Measurements from ENCODE around the gene SLC11A1.

The SLC11A1 gene

GRCh38 chr2:218419630-218420216 is 37.6 kb downstream of the SLC11A1 start:
- Mint-ChIP-seq H3K4me3 (no peak overlapping the region), H3K9me3 (no peaks in the 10 kb centered on the region), H3K4me1 (ENCODE audit: low read depth) (no peaks in the 10 kb centered on the region), H3K36me3 (ENCODE audit: low read depth) (no peaks in the 10 kb centered on the region), H3K27me3 (ENCODE audit: low read depth) (no peaks in the 10 kb centered on the region), H3K27ac (no peak overlapping the region)
- DNase-seq (ENCODE audit: low spot score), result no peak

- DNase-seq (ENCODE audit: low spot score), result no peak
- Mint-ChIP-seq H3K27ac (no peak overlapping the region), H3K27me3 (ENCODE audit: low read depth) (no peaks in the 10 kb centered on the region), H3K9me3 (no peaks in the 10 kb centered on the region), H3K4me3 (no peak overlapping the region), H3K4me1 (ENCODE audit: low read depth) (no peaks in the 10 kb centered on the region), H3K36me3 (ENCODE audit: low read depth) (no peaks in the 10 kb centered on the region)
Measured at GRCh38 chr2:218421027-218421426, 39.0 kb downstream of the SLC11A1 start.

GRCh38 chr2:218422403-218423086 is 40.5 kb downstream of the SLC11A1 start:
- no peak for DNase-seq (ENCODE audit: low spot score)
- H3K4me1 Mint-ChIP-seq (ENCODE audit: low read depth), result no peaks in the 10 kb centered on the region
- no peak overlapping the region for H3K4me3 Mint-ChIP-seq
- no peak overlapping the region for H3K27ac Mint-ChIP-seq
- no peaks in the 10 kb centered on the region for H3K27me3 Mint-ChIP-seq (ENCODE audit: low read depth)
- no peaks in the 10 kb centered on the region for H3K9me3 Mint-ChIP-seq
- no peaks in the 10 kb centered on the region for H3K36me3 Mint-ChIP-seq (ENCODE audit: low read depth)

- Mint-ChIP-seq H3K27ac (no peak overlapping the region), H3K4me1 (ENCODE audit: low read depth) (no peaks in the 10 kb centered on the region), H3K36me3 (ENCODE audit: low read depth) (no peaks in the 10 kb centered on the region), H3K4me3 (no peak overlapping the region), H3K9me3 (no peaks in the 10 kb centered on the region), H3K27me3 (ENCODE audit: low read depth) (no peaks in the 10 kb centered on the region)
- DNase-seq (ENCODE audit: low spot score), result no peak
Measured at GRCh38 chr2:218423584-218423983, 41.5 kb downstream of the SLC11A1 start.

GRCh38 chr2:218425531-218425930 is 43.5 kb downstream of the SLC11A1 start:
- H3K4me1 Mint-ChIP-seq (ENCODE audit: low read depth), result no peaks in the 10 kb centered on the region
- H3K9me3 Mint-ChIP-seq, result no peaks in the 10 kb centered on the region
- no peak overlapping the region for H3K4me3 Mint-ChIP-seq
- no peaks in the 10 kb centered on the region for H3K36me3 Mint-ChIP-seq (ENCODE audit: low read depth)
- DNase-seq (ENCODE audit: low spot score), result no peak
- no peak overlapping the region for H3K27ac Mint-ChIP-seq
- no peaks in the 10 kb centered on the region for H3K27me3 Mint-ChIP-seq (ENCODE audit: low read depth)

- no peak for DNase-seq (ENCODE audit: low spot score)
Measured at GRCh38 chr2:218427741-218428140, 45.7 kb downstream of the SLC11A1 start.

GRCh38 chr2:218428846-218429558 is 46.9 kb downstream of the SLC11A1 start:
- Mint-ChIP-seq H3K27me3 (ENCODE audit: low read depth) (peaks cover 5% of the 10 kb centered on the region), H3K4me3 (no peak overlapping the region), H3K4me1 (ENCODE audit: low read depth) (peaks cover 2% of the 10 kb centered on the region), H3K27ac (no peak overlapping the region), H3K36me3 (ENCODE audit: low read depth) (no peaks in the 10 kb centered on the region), H3K9me3 (no peaks in the 10 kb centered on the region)
- DNase-seq (ENCODE audit: low spot score), result no peak

More at GRCh38 chr2:218427741-218428140, 45.7 kb downstream of the SLC11A1 start:
- Mint-ChIP-seq H3K4me1 (ENCODE audit: low read depth) (peaks cover 2% of the 10 kb centered on the region), H3K4me3 (no peak overlapping the region), H3K36me3 (ENCODE audit: low read depth) (no peaks in the 10 kb centered on the region), H3K9me3 (no peaks in the 10 kb centered on the region), H3K27me3 (ENCODE audit: low read depth) (peaks cover 5% of the 10 kb centered on the region), H3K27ac (no peak overlapping the region)

GRCh38 chr2:218429911-218430692 is 48.0 kb downstream of the SLC11A1 start:
- no peak overlapping the region for H3K27ac Mint-ChIP-seq
- no peaks in the 10 kb centered on the region for H3K36me3 Mint-ChIP-seq (ENCODE audit: low read depth)
- H3K27me3 Mint-ChIP-seq (ENCODE audit: low read depth), result peaks cover 5% of the 10 kb centered on the region
- H3K4me1 Mint-ChIP-seq (ENCODE audit: low read depth), result peaks cover 2% of the 10 kb centered on the region
- H3K4me3 Mint-ChIP-seq, result no peak overlapping the region
- DNase-seq (ENCODE audit: low spot score), result no peak
- no peaks in the 10 kb centered on the region for H3K9me3 Mint-ChIP-seq

- Mint-ChIP-seq H3K27ac (no peak overlapping the region), H3K4me1 (ENCODE audit: low read depth) (peaks cover 2% of the 10 kb centered on the region), H3K9me3 (no peaks in the 10 kb centered on the region), H3K27me3 (ENCODE audit: low read depth) (peaks cover 5% of the 10 kb centered on the region), H3K4me3 (no peak overlapping the region), H3K36me3 (ENCODE audit: low read depth) (no peaks in the 10 kb centered on the region)
- no peak for DNase-seq (ENCODE audit: low spot score)
Measured at GRCh38 chr2:218430721-218431120, 48.6 kb downstream of the SLC11A1 start.

- Mint-ChIP-seq H3K4me3 (no peak overlapping the region), H3K27ac (no peak overlapping the region), H3K36me3 (ENCODE audit: low read depth) (no peaks in the 10 kb centered on the region), H3K9me3 (no peaks in the 10 kb centered on the region), H3K4me1 (ENCODE audit: low read depth) (peaks cover 2% of the 10 kb centered on the region), H3K27me3 (ENCODE audit: low read depth) (peaks cover 5% of the 10 kb centered on the region)
- DNase-seq (ENCODE audit: low spot score), result no peak
Measured at GRCh38 chr2:218431878-218432277, 49.8 kb downstream of the SLC11A1 start.

GRCh38 chr2:218432676-218433365 is 50.7 kb downstream of the SLC11A1 start:
- Mint-ChIP-seq H3K4me1 (ENCODE audit: low read depth) (peaks cover 2% of the 10 kb centered on the region), H3K27me3 (ENCODE audit: low read depth) (peaks cover 5% of the 10 kb centered on the region)

GRCh38 chr2:218434456-218434855 is 52.4 kb downstream of the SLC11A1 start:
- Mint-ChIP-seq H3K9me3 (no peaks in the 10 kb centered on the region), H3K4me1 (ENCODE audit: low read depth) (peaks cover 2% of the 10 kb centered on the region), H3K27me3 (ENCODE audit: low read depth) (peaks cover 5% of the 10 kb centered on the region)

More at GRCh38 chr2:218432676-218433365, 50.7 kb downstream of the SLC11A1 start:
- H3K4me3 Mint-ChIP-seq, result no peak overlapping the region
- DNase-seq (ENCODE audit: low spot score), result no peak
- H3K36me3 Mint-ChIP-seq (ENCODE audit: low read depth), result no peaks in the 10 kb centered on the region
- H3K27ac Mint-ChIP-seq, result peak overlapping the region; percentile 24
- H3K9me3 Mint-ChIP-seq, result no peaks in the 10 kb centered on the region

More at GRCh38 chr2:218434456-218434855, 52.4 kb downstream of the SLC11A1 start:
- H3K36me3 Mint-ChIP-seq (ENCODE audit: low read depth), result no peaks in the 10 kb centered on the region
- DNase-seq (ENCODE audit: low spot score), result no peak
- H3K27ac Mint-ChIP-seq, result no peak overlapping the region
- H3K4me3 Mint-ChIP-seq, result no peak overlapping the region

Data from T-helper 2 cell treated with Interferon-gamma antibody and Interleukin-4, amounts not matched to agents 5 μg/mL and 100 μg/mL, for 36 hours (primary cell).